ENCODE data around the gene NEK7. TPM values are rescaled to one million over a fixed set of nuclear protein-coding genes. Genes with fewer than 3 reads are reported as not detected.

NEK7 gene
- total and polyA plus RNA-seq, 2 of the 4 experiments (the other 2 are of a cell fraction), result 89.0 to 467 TPM

GRCh38 chr1:198290089-198290683 lies 133.4 kb downstream of the NEK7 start:
- BruUV-seq (replicated peaks), result no TSS peak
- H3K9ac ChIP-seq (ENCODE audit: low read depth, low read length), result no peak overlapping the region; the same call in 1 of the 2 replicates
- in situ Hi-C loops (cut with MboI; ENCODE audit: low sequenced_read_pairs), result no loop called here

More at GRCh38 chr1:198290089-198290683, 133.4 kb downstream of the NEK7 start:
- H2AFZ ChIP-seq (replicated peaks; ENCODE audit: low read length, poor library complexity), result no peak overlapping the region
- peaks cover 4% of the 10 kb centered on the region for H3K36me3 ChIP-seq (ENCODE audit: control insufficient read depth, insufficient read depth, low read length)
- H2BK5ac ChIP-seq (ENCODE audit: low read depth, low read length, poor library complexity, severe bottlenecking), result no peak overlapping the region
- H3K4me3 ChIP-seq (ENCODE audit: insufficient read depth, low read depth, low read length), result no peak overlapping the region
- 0 out of 2 replicates have a peak overlapping the region, but pooled peaks have one; percentile 3 for H3K23ac ChIP-seq (ENCODE audit: low read depth, low read length)
- no peak overlapping the region for H3K4ac ChIP-seq (ENCODE audit: low read depth, low read length)
- peak overlapping the region; percentile 47; the same call in 1 of the 2 replicates for H3K4me2 ChIP-seq (ENCODE audit: low read depth, low read length)
- H2AK5ac ChIP-seq (ENCODE audit: low read depth, low read length), result no peak overlapping the region
- ChIA-PET POLR2A (ENCODE audit: unreplicated experiment) (interaction anchor here (0.6 kb wide), 1 partner anchor 18 kb away, joined by 5 read pairs; no protein-coding TSS in a partner anchor), CTCF (no interaction called here)
- DNase-seq, result no peak
- H3K79me1 ChIP-seq (ENCODE audit: low read depth in 1 of 2, low read length in 2 of 2), result peaks cover 14 to 18% of the 10 kb centered on the region in 2 experiments; a peak in 2 of 4 replicates
- H3K27ac ChIP-seq (ENCODE audit: insufficient read depth, low read length), result no peak overlapping the region
- H3K56ac ChIP-seq (ENCODE audit: extremely low read depth, insufficient read depth, low read length), result no peak overlapping the region
- H3K27me3 ChIP-seq (ENCODE audit: control insufficient read depth, insufficient read depth, low read length), result no peaks in the 10 kb centered on the region
- no peak overlapping the region for H2BK15ac ChIP-seq (ENCODE audit: low read depth, low read length)
- H3K9me1 ChIP-seq (ENCODE audit: insufficient read depth, low read length), result peaks cover 2% of the 10 kb centered on the region; the same call in 1 of the 2 replicates
- H4K91ac ChIP-seq (ENCODE audit: insufficient read depth, low read depth, low read length), result no peak overlapping the region
- no peaks in the 10 kb centered on the region for H3K9me3 ChIP-seq (ENCODE audit: control insufficient read depth, insufficient read depth, low read length)
- no peak overlapping the region for H2AK9ac ChIP-seq (replicated peaks; ENCODE audit: low read depth, low read length, poor library complexity)
- dilution Hi-C loops (cut with HindIII; ENCODE audit: low sequenced_read_pairs, unreplicated experiment), result no loop called here
- peaks cover 7% of the 10 kb centered on the region for H3K4me1 ChIP-seq (ENCODE audit: control insufficient read depth, insufficient read depth, low read length)
- no peak overlapping the region for H2BK120ac ChIP-seq (ENCODE audit: low read depth, low read length)
- no peak overlapping the region for H4K8ac ChIP-seq (ENCODE audit: low read depth in 2 of 2, low read length in 2 of 2)
- TF ChIP-seq NFE2L2 (IDR thresholded peaks at IDR 0.05; ENCODE audit: low read depth, low read length), result no peak
- intact Hi-C loops (cut with micrococcal nuclease), result no loop called here
- peak overlapping the region; percentile 83; the same call in 1 of the 2 replicates for H3K18ac ChIP-seq (ENCODE audit: low read depth, low read length)
- no peaks in the 10 kb centered on the region for H4K20me1 ChIP-seq (ENCODE audit: insufficient read depth, low read length)
- peak overlapping the region; percentile 12; the same call in 1 of the 2 replicates for H3K14ac ChIP-seq (replicated peaks; ENCODE audit: low read depth, low read length)
- H2BK20ac ChIP-seq (ENCODE audit: low read depth, low read length), result no peak overlapping the region
- no peak; the same call in 1 of the 2 replicates for ATAC-seq (ENCODE audit: low read depth)
- peak overlapping the region; percentile 76; the same call in 1 of the 2 replicates for H4K5ac ChIP-seq (ENCODE audit: low read depth, low read length)
- WGBS, 2 experiments (ENCODE audit: extremely low coverage in 2 of 2, insufficient read length in 1 of 2), result no CpG with 5 or more reads among the region's 7 CpGs
